ENCODE measurements around the gene GPRC5A.

GPRC5A gene

GRCh38 chr12:12943586-12944260, 52.4 kb downstream of the GPRC5A start:
- no peak for DNase-seq

- no peak for DNase-seq
Observed at GRCh38 chr12:12945591-12945990, 54.2 kb downstream of the GPRC5A start.

- DNase-seq = no peak
Observed at GRCh38 chr12:12946686-12947355, 55.5 kb downstream of the GPRC5A start.

GRCh38 chr12:12947902-12948301, 56.5 kb downstream of the GPRC5A start:
- no peak for DNase-seq

- DNase-seq = no peak
Observed at GRCh38 chr12:12951504-12951903, 60.1 kb downstream of the GPRC5A start.

GRCh38 chr12:12952036-12952435, 60.7 kb downstream of the GPRC5A start, which contains the start of gene GPRC5D:
TSS of gene GPRC5D (minus strand) at chr12:12952170. CDS start at chr12:12950384, 1,786 bp downstream.
- DNase-seq = no peak

- no peak for DNase-seq
Observed at GRCh38 chr12:12954356-12954755, 63.0 kb downstream of the GPRC5A start.

GRCh38 chr12:12954878-12955625, 63.7 kb downstream of the GPRC5A start:
- DNase-seq = no peak

- no peak for DNase-seq
Observed at GRCh38 chr12:12958886-12959285, 67.5 kb downstream of the GPRC5A start.

- DNase-seq = no peak
Observed at GRCh38 chr12:12960639-12961209, 69.4 kb downstream of the GPRC5A start.

GRCh38 chr12:12964255-12964654, 72.9 kb downstream of the GPRC5A start:
- DNase-seq = no peak

GRCh38 chr12:12965836-12966235, 74.5 kb downstream of the GPRC5A start:
- DNase-seq = no peak
